ENCODE data around the gene UBASH3B. TPM values are rescaled to one million over a fixed set of nuclear protein-coding genes. Genes with fewer than 3 reads are reported as not detected.

Gene UBASH3B
- total and polyA plus RNA-seq, 2 of the 13 experiments (the other 11 are each of a cell fraction or from before 2014, with no cell fraction given) = 4.4 to 7.6 TPM

DNA sequence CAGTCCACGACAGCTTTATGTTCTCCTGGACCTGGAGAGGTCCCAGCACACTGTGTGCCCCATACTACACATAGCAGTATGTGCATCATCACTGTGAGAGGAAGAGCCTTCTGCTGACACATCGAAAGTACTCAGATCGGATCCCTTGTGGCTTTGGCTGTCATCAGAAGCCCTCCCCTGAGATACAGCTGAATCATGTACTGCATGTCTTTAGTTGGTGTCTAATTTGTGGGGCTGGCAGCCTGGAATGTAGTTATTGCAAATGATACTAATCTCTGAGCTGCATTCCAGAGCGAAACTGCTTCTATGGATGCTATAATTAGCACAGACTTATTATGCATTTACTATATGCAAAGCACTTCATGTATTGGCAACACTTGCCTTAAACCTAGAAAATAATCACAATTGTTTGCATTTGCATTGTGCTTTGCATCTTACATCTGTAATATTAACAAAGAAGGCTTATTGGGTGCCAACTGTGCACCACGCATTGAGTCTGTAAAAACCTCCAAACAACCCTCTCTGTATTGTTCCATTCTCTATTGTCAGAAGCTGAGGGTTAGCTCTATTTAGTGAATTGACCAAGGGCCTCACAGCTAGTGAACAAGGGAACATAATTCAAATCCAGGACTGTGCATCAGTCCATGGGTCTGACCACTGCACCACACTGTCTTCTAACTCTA, 93.6 kb downstream of the UBASH3B start:
- Histone ChIP-seq H3K36me3 (replicated peaks in 1 of 2; ENCODE audit: control insufficient read depth in 1 of 2, insufficient read depth in 2 of 2, low read length in 2 of 2) (no peaks in the 10 kb centered on the region; a peak in 2 of 5 replicates), H3K4me3 (replicated peaks in 1 of 3; ENCODE audit: insufficient read depth in 1 of 3, low read depth in 2 of 3, low read length in 3 of 3) (no peak overlapping the region), H3K27me3 (ENCODE audit: control insufficient read depth in 1 of 2, insufficient read depth in 2 of 2, low read length in 2 of 2) (no peaks in the 10 kb centered on the region), H3K27ac (ENCODE audit: extremely low read length, insufficient read depth, low read length) (no peak overlapping the region), H3K79me2 (ENCODE audit: insufficient read depth, low read length) (no peaks in the 10 kb centered on the region), H3K9ac (ENCODE audit: insufficient read depth, low read depth, low read length) (no peak overlapping the region), H3K4me2 (ENCODE audit: low read depth, low read length) (no peak overlapping the region), H3K4me1 (ENCODE audit: insufficient read depth, low read length) (no peaks in the 10 kb centered on the region), H4K20me1 (ENCODE audit: insufficient read depth, low read length) (no peaks in the 10 kb centered on the region), H3K9me3 (ENCODE audit: low read length) (no peaks in the 10 kb centered on the region), H2AFZ (ENCODE audit: low read length) (no peak overlapping the region)
- BruUV-seq (replicated peaks) = no TSS peak
- no peak for FAIRE-seq
- ChIA-PET CTCF (ENCODE audit: low intra/inter-chr PET ratio, low total read pairs) (no interaction called here), POLR2A (no interaction called here)
- in situ Hi-C loops (cut with HindIII; ENCODE audit: extremely low pct_ligation_motif_present, low pct_unique_long_range_greater_than_20kb) (no loop called here), intact Hi-C loops (cut with micrococcal nuclease; ENCODE audit: unreplicated experiment) (no loop called here)
- TF ChIP-seq, protein P1, sequence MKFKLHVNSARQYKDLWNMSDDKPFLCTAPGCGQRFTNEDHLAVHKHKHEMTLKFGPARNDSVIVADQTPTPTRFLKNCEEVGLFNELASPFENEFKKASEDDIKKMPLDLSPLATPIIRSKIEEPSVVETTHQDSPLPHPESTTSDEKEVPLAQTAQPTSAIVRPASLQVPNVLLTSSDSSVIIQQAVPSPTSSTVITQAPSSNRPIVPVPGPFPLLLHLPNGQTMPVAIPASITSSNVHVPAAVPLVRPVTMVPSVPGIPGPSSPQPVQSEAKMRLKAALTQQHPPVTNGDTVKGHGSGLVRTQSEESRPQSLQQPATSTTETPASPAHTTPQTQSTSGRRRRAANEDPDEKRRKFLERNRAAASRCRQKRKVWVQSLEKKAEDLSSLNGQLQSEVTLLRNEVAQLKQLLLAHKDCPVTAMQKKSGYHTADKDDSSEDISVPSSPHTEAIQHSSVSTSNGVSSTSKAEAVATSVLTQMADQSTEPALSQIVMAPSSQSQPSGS (CRISPR knock-in tag; IDR thresholded peaks at IDR 0.05) = no peak
- peak; percentile 11 to 56; a peak in 2 of 4 replicates for TF ChIP-seq MAFK (conservative IDR thresholded peaks at IDR 0.05 in 1 of 2, IDR thresholded peaks at IDR 0.05 in 1 of 2; ENCODE audit: low read length in 2 of 2)
- no peak for TF ChIP-seq ZNF781 (CRISPR knock-in tag; IDR thresholded peaks at IDR 0.05; ENCODE audit: borderline replicate concordance, not compliant biosample characterization)
- no peak for TF ChIP-seq HMG20B (CRISPR knock-in tag; conservative IDR thresholded peaks at IDR 0.05)
- TF ChIP-seq MYNN (CRISPR knock-in tag; IDR thresholded peaks at IDR 0.05; ENCODE audit: low read depth) = no peak
- 95% methylated on average over 5 of the region's 5 CpGs for WGBS (ENCODE audit: low lambda C conversion rate)
- no peak for ATAC-seq
- no peak for DNase-seq (ENCODE audit: low spot score)

DNA sequence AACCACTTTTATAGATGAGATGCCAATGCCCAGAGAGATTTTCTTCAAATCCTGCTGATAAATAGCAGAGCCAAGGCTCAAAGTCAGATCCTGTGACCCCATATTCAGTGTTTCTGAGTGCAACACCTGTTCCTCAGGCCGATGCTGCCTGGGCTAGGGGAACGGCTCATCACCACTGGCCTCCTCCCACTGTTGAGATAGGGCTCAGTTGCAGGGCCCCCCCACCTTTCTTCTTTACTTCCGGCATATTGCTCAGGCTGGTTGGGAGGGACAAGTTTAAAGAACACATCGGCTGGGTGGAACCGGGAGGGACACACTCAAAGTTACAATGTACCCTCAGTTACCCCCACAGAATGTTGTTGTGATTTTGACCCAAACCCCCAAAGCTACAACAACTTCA, 94.5 kb downstream of the UBASH3B start:
- intact Hi-C loops (cut with micrococcal nuclease; ENCODE audit: unreplicated experiment) (no loop called here), in situ Hi-C loops (cut with HindIII; ENCODE audit: extremely low pct_ligation_motif_present, low pct_unique_long_range_greater_than_20kb) (no loop called here)
- Histone ChIP-seq H3K27me3 (ENCODE audit: control insufficient read depth in 1 of 2, insufficient read depth in 2 of 2, low read length in 2 of 2) (no peaks in the 10 kb centered on the region), H4K20me1 (ENCODE audit: insufficient read depth, low read length) (no peaks in the 10 kb centered on the region), H2AFZ (ENCODE audit: low read length) (no peak overlapping the region), H3K4me3 (replicated peaks in 1 of 3; ENCODE audit: insufficient read depth in 1 of 3, low read depth in 2 of 3, low read length in 3 of 3) (no peak overlapping the region), H3K27ac (ENCODE audit: extremely low read length, insufficient read depth, low read length) (no peak overlapping the region), H3K79me2 (ENCODE audit: insufficient read depth, low read length) (no peaks in the 10 kb centered on the region), H3K4me1 (ENCODE audit: insufficient read depth, low read length) (no peaks in the 10 kb centered on the region), H3K9me3 (ENCODE audit: low read length) (no peaks in the 10 kb centered on the region), H3K9ac (ENCODE audit: insufficient read depth, low read depth, low read length) (no peak overlapping the region), H3K4me2 (ENCODE audit: low read depth, low read length) (no peak overlapping the region), H3K36me3 (replicated peaks in 1 of 2; ENCODE audit: control insufficient read depth in 1 of 2, insufficient read depth in 2 of 2, low read length in 2 of 2) (no peaks in the 10 kb centered on the region; a peak in 1 of 5 replicates)
- POLR2A ChIA-PET = no interaction called here
- DNase-seq (ENCODE audit: low spot score) (no peak), ATAC-seq (no peak), FAIRE-seq (no peak)
- no TSS peak for BruUV-seq (replicated peaks)
- CTCF ChIA-PET (ENCODE audit: low intra/inter-chr PET ratio, low total read pairs) = no interaction called here
- 92% methylated on average over 4 of the region's 5 CpGs for WGBS (ENCODE audit: low lambda C conversion rate)
- no peak for TF ChIP-seq NCOA5 (CRISPR knock-in tag; IDR thresholded peaks at IDR 0.05)
- no peak for TF ChIP-seq ZNF510 (CRISPR knock-in tag; IDR thresholded peaks at IDR 0.05; ENCODE audit: low read depth)
- TF ChIP-seq TGIF2 (CRISPR knock-in tag; IDR thresholded peaks at IDR 0.05) = no peak
- no peak for TF ChIP-seq GATAD2A (CRISPR knock-in tag; IDR thresholded peaks at IDR 0.05)
- no peak for TF ChIP-seq ZNF138 (CRISPR knock-in tag; IDR thresholded peaks at IDR 0.05; ENCODE audit: low read depth)
- TF ChIP-seq ZBTB42 (CRISPR knock-in tag; IDR thresholded peaks at IDR 0.05) = no peak
- TF ChIP-seq ESRRA (CRISPR knock-in tag; IDR thresholded peaks at IDR 0.05; ENCODE audit: low read depth) = no peak

All from HepG2 (cell line).